Type B pancreatic cell (in vitro differentiated cells): Measurements from ENCODE around the gene KLRF2. TPM values are rescaled to one million over a fixed set of nuclear protein-coding genes. Genes with fewer than 3 reads are reported as not detected.

Source experiments
- DNase-seq: peaks from one replicate; pipeline ENCODE4 v3.0.0; 2021; ENCODE audit warnings: mixed read lengths; ENCODE audit not compliant: unreplicated experiment; ENCODE audit errors: extremely low spot score
- H3K27ac Mint-ChIP-seq: 2 replicates; pipeline ENCODE4 v1.8.0; 2021; ENCODE audit warnings: mild to moderate bottlenecking, mixed read lengths
- H3K27me3 Mint-ChIP-seq: 2 replicates; pipeline ENCODE4 v1.8.0; 2021; ENCODE audit warnings: mixed read lengths
- H3K36me3 Mint-ChIP-seq: 2 replicates; pipeline ENCODE4 v1.8.0; 2021; ENCODE audit warnings: mixed read lengths
- H3K4me1 Mint-ChIP-seq: one replicate; pipeline ENCODE4 v1.8.0; 2021; ENCODE audit warnings: mixed read lengths; ENCODE audit not compliant: unreplicated experiment
- H3K4me3 Mint-ChIP-seq: 2 replicates; pipeline ENCODE4 v1.8.0; 2021; ENCODE audit warnings: mild to moderate bottlenecking, mixed read lengths
- H3K9me3 Mint-ChIP-seq: 2 replicates; pipeline ENCODE4 v1.8.0; 2021; ENCODE audit warnings: mixed read lengths
- CTCF ChIP-seq: fragments of 200-600 bp; sonication (generic); conservative IDR thresholded peaks from 2 replicates; pipeline ENCODE4 v1.5.0; 2021; ENCODE audit warnings: antibody characterized with exemption, mild to moderate bottlenecking
- long read RNA-seq: library from polyadenylated mRNA; unstranded; transcript quantifications from one replicate; pipeline ENCODE4 v2.0.0, GENCODE V29; 2020
- total RNA-seq: library from RNA; stranded (reverse); gene quantifications from 2 replicates; pipeline ENCODE4 v1.2.1, GENCODE V29; 2021; ENCODE audit warnings: low replicate concordance

Gene KLRF2
- total RNA-seq = not detected in 2 replicates
- long read RNA-seq = 0 reads

- Mint-ChIP-seq H3K4me3 (no peak within 1 kb of the TSS), H3K27me3 (no peaks in the 10 kb centered on the region), H3K36me3 (no peaks in the 10 kb centered on the region), H3K9me3 (no peaks in the 10 kb centered on the region), H3K27ac (no peak within 1 kb of the TSS), H3K4me1 (no peaks in the 10 kb centered on the region)
- no peak for DNase-seq
- TF ChIP-seq CTCF = no peak
Observed at GRCh38 chr12:9881246-9881645, at the start of gene KLRF2. TSS of gene KLRF2 (plus strand) at chr12:9881489. CDS start at chr12:9881596, 107 bp downstream.

- no peaks in the 10 kb centered on the region for H3K36me3 Mint-ChIP-seq
- no peak for TF ChIP-seq CTCF
- no peaks in the 10 kb centered on the region for H3K9me3 Mint-ChIP-seq
- H3K4me1 Mint-ChIP-seq = no peaks in the 10 kb centered on the region
- no peak overlapping the region for H3K4me3 Mint-ChIP-seq
- no peaks in the 10 kb centered on the region for H3K27me3 Mint-ChIP-seq
- H3K27ac Mint-ChIP-seq = no peak overlapping the region
- DNase-seq = no peak
Observed at GRCh38 chr12:9831720-9832119, 49.6 kb upstream of the KLRF2 start.

- peaks cover 4% of the 10 kb centered on the region for H3K36me3 Mint-ChIP-seq
- no peak for DNase-seq
- TF ChIP-seq CTCF = no peak
Observed at GRCh38 chr12:9843407-9843806, 37.9 kb upstream of the KLRF2 start.

GRCh38 chr12:9848899-9849298 is 32.4 kb upstream of the KLRF2 start:
- Mint-ChIP-seq H3K4me3 (no peak overlapping the region), H3K27me3 (peaks cover 12% of the 10 kb centered on the region), H3K9me3 (peaks cover 5% of the 10 kb centered on the region), H3K27ac (no peak overlapping the region), H3K36me3 (peaks cover 4% of the 10 kb centered on the region), H3K4me1 (no peaks in the 10 kb centered on the region)
- DNase-seq = no peak
- TF ChIP-seq CTCF = no peak

More at GRCh38 chr12:9843407-9843806, 37.9 kb upstream of the KLRF2 start:
- Mint-ChIP-seq H3K9me3 (peaks cover 5% of the 10 kb centered on the region), H3K27ac (no peak overlapping the region), H3K4me3 (no peak overlapping the region), H3K4me1 (no peaks in the 10 kb centered on the region), H3K27me3 (peaks cover 12% of the 10 kb centered on the region)

- Mint-ChIP-seq H3K27ac (no peak overlapping the region), H3K36me3 (peaks cover 4% of the 10 kb centered on the region), H3K9me3 (peaks cover 5% of the 10 kb centered on the region), H3K4me1 (no peaks in the 10 kb centered on the region), H3K27me3 (peaks cover 9% of the 10 kb centered on the region), H3K4me3 (no peak overlapping the region)
- no peak for TF ChIP-seq CTCF
- DNase-seq = no peak
Observed at GRCh38 chr12:9851050-9851449, 30.2 kb upstream of the KLRF2 start.

- Mint-ChIP-seq H3K4me3 (no peak overlapping the region), H3K27ac (no peak overlapping the region), H3K9me3 (peaks cover 5% of the 10 kb centered on the region), H3K27me3 (peaks cover under 1% of the 10 kb centered on the region), H3K4me1 (no peaks in the 10 kb centered on the region), H3K36me3 (no peaks in the 10 kb centered on the region)
- no peak for DNase-seq
- no peak for TF ChIP-seq CTCF
Observed at GRCh38 chr12:9851927-9852326, 29.4 kb upstream of the KLRF2 start.
